Limb (tissue), 2 donors: ENCODE measurements around the gene ITGB4.

ENCODE experiments used
- DNase-seq, 2 donors: peaks; one replicate each; pipeline ENCODE4 v3.0.0-alpha.2; 2016; ENCODE audit errors: extremely low spot score in 2 of 2

The ITGB4 gene

DNA sequence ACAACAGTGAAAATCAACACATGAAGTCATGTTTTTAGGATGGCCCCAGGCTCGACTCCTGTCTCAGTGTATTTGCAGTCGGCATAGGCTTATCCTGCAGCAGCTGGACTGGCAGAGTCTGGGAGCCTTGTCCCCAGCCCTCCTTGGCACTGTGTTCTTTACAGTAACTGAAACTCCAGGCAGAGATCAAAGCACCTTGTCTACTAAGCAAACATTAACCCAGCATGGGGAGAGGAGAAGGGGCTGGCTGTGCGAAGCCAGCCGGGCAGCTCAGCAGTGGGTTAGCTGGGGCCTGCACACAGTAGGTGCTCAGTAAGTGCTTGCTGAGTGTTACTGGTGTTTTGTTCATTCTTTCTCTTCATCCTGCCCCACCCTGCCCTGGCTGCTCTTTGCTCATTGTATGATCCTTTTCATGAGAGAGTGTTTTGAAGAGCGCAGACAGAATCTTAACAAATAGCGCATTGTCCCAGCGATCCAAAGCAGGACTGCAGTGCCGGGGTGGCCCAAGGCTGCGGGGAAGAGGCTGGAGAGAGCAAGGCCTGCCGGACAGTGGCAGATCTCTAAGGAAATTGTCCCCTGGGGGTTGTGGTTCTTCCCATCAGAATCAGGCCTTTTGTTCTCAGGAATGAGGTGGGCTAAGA lies 23.5 kb upstream of the ITGB4 start:
- no peak for DNase-seq

DNA sequence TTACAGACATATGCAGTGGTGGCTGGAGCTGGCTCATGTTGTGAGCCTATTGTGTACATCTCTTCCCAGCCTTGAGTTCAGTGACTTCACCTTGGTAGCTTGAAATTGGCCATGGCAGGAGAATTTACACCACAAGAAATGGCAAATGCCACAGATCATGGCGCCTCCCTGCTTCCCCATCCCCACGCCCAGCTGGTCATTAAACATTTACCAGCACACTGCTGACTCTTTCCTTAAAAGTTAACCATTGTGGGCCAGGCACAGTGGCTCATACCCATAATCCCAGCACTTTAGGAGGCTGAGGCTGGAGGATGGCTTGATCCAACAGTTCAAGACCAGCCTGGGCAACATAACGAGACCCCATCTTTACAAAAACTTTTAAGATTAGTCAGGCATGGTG lies 22.6 kb upstream of the ITGB4 start:
- DNase-seq, result no peak

DNA sequence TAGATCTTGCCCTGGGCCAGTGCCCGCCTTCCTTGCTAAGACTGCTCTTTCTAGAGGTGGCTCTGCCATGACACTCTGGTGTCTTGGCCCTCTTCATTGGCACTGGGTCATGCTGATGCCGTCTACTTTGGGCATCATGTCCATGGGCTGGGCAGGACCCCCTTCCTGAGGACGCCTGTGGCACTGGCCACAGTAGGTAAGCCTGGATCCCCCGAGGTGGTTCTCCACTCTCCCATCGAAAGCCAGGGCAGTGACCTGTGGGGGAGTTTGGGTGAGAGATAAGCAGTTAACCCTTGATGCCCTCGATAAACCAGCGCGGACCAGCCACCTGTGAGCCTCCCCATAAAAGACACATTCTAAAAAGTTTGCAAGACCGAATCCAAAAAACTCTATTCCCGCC lies 20.0 kb upstream of the ITGB4 start:
- no peak for DNase-seq

DNA sequence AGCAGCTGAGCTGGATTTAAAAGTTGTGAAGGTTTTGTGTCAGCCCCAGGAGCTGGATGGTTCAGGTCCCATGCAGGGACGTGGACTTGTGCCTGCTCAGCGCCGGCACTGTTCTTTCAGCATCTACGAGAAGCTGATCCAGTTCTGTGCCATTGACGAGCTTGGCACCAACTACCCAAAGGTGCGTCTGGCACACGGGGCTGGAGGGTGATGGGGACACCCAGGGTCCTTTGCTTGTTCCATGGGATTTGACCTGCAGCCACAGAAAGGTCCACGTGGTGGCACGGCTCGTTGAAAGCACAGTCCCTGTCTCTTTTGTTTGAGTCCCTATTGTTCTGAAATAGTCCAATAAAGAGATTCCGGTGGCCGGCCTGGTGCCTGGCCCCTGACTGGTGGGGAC lies 18.1 kb upstream of the ITGB4 start:
- no peak for DNase-seq

DNA sequence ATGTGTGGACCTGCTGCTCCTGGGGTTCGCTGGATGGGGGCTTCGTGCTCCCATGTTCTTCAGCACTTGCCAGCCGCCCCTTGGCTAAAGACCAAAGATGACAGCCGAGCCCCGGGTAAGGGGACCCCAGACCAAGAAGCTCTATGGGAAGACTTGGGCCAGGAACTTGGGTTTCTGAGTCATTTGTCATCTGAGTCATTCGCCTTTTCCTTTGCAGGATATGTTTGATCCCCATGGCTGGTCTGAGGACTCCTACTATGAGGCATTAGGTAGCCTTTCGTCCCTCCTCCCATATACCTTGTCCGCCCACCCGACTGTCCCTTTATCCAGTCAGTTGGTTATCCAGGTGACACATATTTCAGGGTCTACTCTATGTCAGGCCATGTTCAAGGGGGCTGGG lies 17.7 kb upstream of the ITGB4 start:
- no peak for DNase-seq

DNA sequence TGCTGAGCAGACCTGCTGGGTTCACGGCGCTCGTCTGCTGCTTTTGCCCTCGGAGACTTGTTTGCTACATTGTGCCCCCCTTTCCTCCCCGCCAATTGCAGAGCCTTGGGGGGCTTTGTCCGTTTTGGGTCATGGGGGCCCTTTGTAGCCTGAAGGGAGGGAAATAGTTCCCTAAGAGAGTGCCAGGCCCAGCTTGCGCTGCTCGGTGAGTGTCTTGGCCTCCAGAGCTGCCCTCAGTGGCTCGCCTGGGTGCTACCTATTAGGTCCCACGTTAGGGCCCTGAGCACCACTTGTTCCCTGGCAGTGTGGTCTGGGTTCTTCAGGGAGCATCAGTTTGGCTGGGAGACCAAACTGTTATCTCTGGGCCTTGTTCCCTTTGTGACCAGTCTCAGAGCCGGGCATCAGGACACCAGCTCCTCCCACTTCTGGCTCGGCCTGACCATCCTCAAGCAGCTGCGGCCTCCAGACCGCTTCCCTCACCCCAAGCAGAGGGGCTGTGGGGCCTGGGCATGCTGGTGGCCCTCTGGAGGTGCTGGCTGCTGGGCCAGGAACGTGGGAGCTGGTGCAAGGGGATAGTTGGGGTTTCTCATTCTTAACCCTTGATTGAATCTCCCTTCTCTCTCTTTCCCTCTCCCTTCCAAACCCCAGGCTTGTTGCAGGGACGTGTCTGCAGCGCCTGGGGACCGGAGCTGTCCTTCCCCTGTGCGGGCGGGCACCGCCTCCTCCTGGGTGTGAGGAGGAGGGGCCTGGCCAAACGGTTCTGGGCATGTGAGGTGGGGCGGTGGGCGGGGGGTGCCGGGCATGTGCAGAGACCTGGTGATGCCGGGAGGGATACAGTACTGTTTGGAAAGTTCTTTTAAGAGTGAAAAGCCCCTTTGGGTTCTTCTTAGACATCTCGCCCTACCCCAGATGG lies 16.0 kb upstream of the ITGB4 start:
- no peak for DNase-seq

DNA sequence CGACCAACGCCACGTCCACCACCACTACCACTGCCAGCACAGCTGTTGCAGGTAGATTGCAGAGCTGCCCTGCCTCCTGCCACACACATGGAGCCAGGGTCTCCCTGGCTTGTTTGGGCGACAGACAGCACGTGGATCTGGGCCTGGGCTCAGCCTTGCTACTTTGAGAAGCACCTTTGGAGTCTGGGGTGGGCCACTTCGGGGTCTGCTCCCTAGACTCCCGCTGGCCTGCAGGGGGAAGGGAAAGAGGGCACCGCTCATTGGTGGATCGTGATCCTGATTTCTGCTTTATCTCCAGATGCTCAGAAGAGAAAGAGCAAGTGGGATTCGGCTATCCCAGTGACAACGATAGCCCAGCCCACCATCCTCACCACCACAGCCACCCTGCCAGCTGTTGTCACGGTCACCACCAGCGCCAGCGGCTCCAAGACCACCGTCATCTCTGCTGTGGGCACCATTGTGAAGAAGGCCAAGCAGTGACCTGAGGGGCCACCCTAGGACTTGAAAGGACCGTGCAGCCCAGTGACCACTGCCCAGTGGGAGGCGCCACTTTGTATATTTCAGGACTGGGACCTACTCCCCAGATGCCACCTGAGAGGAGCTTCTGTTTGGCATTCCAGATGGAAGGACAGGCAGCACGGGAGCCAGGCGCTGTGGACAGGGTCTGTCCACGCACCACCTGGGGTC lies 15.1 kb upstream of the ITGB4 start:
- no peak for DNase-seq

DNA sequence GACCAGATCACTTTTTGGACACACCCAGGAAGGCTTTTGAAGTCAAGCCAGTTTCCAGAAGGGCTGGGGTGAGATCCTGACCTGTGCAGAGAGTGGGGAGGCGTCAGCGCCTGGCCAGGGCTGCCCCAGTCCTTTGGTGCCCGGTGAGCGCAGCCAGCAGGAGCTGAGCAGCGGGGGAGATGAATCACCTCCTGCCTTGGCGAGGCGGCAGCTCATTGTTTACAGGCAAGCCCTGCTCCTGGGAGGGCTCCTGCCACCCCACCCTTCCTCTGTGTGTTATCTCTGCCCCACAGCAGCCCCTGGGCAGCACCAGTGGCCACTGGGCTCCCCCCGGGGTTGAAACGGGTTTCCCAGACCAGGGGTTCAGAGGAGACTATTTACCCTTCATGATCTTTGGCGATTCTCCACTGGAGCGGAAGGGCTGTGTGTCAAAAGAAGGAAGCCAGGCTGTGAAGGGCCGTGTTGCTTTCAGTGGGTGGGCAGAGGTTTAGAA lies 14.1 kb upstream of the ITGB4 start:
- no peak for DNase-seq

DNA sequence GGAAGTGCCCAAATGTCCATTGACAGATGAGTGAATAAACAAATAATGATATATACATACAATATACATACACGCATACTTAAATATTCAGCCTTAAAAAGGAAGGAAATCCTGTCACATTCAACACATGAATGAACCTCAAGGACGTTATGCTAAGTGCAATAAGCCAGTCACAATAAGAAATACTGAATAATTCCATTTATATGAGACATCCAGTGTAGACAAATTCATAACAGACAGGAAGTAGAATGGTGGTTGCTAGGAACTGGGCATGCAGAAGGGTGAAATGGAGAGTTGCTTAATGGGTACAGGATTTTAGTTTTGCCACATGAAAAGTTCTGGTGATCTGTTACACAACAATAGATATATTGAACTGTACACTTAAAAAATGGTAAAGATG lies 8.8 kb upstream of the ITGB4 start:
- no peak for DNase-seq

DNA sequence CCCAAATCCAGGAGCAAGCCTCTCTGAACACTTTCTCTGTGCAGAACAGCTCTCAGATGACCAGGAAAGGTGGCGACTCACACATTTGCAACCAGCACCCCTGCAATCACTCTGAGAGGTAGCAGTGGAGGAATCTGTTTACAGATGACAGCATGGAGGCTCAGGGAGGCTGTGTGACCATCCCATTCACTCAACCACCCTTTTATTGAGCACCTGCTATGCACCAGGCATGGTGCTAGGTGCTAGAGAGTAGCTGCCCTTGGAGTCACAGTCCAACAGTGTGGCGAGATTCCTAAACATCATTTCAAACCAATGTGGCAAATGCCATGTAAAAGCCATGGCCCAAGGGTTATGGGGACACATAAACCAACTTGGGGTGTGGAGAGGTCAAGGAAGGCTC lies 1.5 kb upstream of the ITGB4 start:
- no peak for DNase-seq

DNA sequence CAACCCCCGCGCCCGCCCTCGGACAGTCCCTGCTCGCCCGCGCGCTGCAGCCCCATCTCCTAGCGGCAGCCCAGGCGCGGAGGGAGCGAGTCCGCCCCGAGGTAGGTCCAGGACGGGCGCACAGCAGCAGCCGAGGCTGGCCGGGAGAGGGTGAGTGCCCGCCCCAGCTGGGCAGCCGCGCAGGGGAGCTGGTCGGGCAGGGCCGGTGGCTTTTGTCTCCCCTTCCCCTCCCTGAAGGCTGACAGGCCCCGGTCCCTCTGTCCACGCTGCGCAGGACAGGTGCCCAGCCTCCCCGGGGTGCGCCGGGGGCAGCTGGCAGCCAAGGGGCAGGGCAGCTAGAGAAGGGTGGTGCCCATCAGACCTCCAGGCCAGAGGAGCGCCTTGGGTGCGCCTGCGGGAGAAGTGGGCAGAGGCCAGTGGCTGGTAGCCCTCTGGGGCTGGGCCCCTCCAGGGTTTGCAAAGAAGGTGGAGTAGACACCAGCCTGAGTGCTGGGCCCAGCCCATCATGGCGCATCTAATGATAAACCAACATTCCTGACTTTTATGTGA lies 278 bp downstream of the ITGB4 start:
- no peak for DNase-seq

DNA sequence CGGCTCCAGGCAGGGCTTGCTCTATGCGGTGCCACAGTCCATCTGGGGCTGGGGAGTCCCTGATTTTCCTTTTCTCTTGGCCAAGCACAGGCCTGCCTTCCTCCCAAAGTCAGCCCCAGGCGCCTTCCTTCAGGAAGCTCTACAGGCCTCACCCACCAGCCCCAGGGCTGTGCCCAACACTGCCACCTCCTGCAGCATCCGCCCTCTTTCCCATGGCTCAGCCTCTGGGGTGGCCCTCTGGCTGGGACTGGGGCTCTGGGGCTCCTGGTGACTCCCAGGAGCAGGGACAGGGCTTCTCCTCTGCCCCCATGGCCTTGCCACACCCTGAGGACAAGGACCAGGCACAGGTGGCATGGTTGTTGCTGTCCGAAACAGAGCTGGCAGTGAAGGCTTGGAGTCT lies 817 bp downstream of the ITGB4 start:
- no peak for DNase-seq

DNA sequence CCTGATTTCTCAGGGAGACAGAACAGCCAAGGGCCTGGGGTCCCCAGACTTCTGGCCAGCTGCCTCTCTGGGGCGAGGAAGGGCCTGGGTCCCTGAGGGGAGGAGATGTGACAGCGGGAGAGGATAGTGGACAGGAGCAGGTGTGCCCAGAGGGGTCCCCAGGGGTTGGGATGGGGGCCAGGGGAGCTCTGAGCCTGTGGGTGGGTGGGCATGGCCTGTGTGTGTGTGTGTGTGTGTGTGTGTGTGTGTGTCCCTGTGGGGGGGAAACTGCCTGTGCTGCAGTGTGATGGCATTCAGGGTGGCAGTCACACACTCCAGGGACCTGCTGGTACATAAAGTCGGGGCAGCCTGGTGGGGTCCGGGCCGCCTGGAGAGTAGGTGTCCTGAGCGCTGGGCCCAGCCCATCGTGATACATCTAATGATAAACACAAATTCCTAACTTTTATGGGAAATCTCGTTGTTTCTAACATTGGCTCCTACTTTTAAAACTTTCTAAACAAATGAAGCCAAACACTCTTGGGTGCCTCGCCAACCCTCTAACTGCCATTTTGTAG lies 1.4 kb downstream of the ITGB4 start:
- DNase-seq, result no peak

DNA sequence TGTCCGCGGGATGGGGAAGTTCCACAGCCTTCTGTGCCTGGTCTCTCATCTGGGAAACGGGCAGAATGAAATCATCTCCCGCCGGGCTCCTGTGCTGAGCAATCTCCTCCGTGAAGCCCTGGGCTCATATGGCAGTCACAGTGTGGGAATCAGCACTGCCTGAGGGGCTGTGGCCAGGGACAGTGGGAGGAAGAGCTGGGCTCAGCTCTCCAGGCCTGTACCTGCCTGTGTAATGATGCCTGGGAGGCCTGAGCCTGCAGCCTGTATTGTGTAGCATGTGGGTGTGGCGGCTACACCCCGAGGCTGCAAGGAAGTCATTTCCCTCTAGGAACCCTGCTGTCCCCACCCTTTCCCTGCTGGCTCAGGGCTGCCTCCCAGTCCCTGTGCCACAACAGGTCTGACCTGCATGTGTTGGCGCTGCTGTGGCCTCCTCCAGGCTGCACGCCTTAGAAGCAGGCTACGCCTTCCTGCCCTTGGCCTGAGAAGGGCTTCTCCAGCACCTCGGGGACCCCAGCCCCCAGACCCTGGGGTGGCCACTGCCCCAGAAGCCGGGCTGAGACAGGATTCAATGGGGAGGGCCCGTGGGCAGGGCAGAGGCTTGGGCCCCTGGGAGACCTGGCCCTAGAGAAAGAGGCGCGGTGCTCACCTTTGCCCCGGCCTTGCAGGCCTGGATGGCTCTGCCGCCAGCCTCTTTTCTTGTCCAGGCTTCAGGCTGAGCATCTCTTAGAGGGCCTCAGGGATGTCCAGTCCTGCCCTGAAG lies 2.1 kb downstream of the ITGB4 start:
- no peak for DNase-seq

DNA sequence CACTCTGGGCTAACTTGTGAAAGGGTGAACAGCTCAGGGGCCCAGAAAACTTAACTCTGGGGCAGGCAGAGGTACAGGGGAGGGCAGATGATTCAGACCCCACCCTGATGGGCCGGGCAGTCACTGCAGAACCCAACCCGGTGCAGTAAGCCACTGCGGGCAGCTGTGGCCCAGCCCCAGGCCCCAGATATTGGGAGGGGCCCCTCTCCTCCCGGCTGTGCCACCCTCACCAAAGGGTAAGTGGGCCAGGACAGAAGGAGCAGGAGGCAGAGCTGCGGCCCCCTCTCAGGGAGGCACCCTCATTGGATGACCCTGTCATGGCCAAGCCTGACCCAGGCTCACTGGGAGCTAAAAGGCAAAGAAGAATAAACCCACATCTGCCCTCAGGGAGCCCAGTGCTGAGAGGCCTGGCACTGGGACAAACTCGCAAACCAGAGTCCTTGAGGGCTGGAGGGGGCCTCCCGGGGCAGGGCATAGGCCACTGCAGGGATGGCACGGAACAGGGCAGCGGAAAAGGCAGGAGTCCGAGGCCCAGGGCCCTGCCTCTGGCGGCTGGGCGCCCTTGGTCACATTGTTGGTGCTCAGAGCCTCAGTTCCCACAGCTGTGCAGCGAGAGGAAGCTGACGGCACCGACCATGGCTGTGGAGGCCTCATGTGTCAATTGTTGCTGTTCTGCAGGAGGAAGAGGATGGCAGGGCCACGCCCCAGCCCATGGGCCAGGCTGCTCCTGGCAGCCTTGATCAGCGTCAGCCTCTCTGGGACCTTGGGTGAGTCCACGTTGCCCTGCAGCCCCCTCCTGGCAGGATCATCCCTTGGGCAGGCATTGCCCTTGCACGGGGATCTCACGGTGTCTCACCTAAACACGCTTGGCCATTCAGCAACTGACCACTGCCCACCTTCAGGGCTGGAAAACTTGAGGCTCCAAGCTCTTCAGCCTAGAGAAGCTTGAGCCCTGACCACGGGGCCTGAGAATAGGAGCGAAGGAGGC lies 3.1 kb downstream of the ITGB4 start:
- DNase-seq, result no peak

DNA sequence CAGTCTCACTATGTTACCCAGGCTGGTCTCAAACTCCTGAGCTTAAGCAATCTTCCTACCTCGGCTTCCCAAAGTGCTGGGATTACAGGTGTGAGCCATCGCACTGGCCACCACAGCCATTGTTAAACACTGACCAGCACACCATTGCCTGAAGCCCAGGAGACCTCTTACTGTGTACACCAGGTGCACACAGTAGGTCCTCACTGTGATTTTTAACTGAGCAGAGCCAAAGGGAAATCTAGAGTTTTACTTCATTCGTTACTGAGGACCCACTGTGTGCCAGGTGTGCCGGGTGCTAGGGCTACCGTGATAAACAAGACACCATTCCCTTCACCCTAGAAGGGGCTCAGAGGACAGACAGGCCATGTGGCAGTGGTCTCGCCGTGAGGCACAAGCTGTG lies 4.2 kb downstream of the ITGB4 start:
- no peak for DNase-seq

DNA sequence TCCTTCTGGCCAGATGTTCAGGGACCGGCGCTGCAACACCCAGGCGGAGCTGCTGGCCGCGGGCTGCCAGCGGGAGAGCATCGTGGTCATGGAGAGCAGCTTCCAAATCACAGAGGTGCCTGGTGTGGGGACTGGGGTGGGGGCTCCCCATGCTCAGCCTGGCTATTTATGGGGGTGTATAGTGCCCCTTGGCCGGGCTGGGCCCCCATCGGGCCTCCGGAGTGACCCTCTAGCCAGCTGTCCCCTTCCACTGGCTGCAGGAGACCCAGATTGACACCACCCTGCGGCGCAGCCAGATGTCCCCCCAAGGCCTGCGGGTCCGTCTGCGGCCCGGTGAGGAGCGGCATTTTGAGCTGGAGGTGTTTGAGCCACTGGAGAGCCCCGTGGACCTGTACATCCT lies 6.1 kb downstream of the ITGB4 start:
- no peak for DNase-seq

DNA sequence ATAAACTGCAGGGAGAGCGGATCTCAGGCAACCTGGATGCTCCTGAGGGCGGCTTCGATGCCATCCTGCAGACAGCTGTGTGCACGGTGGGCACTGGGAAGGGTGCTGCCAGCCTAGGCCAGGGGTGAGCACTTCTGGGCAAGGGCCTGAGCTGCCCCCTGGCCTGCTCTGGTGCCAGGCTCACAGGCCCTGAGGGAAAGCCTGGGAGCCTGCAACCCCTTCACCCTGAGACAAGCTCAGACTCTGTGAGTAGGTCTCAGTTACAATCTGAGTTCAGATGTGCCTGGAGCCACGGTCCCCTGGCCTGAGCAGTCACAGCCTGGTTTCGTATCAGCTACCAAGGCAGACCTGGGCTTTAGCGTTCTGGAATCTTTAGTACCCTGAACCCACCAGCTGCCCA lies 8.1 kb downstream of the ITGB4 start:
- no peak for DNase-seq

DNA sequence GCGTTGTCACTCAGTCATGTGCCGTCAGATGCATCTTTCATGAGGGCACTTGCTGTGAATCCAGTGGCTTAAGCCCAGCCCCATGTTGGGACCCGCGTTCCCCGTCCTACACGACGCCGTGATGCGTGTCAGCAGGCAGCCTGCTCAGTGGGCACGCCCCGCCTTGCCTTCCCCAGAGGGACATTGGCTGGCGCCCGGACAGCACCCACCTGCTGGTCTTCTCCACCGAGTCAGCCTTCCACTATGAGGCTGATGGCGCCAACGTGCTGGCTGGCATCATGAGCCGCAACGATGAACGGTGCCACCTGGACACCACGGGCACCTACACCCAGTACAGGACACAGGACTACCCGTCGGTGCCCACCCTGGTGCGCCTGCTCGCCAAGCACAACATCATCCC lies 8.8 kb downstream of the ITGB4 start:
- DNase-seq, result no peak
